Retinal pigment epithelial cell (primary cell): ENCODE results near the gene ANXA5.

Experiments used
- DNase-seq: peaks from one replicate; pipeline ENCODE4 v3.0.0-alpha.2; 2010; ENCODE audit warnings: low read depth
- H3K4me3 ChIP-seq: 2 replicates; pipeline ENCODE4 v1.5.1; 2011; ENCODE audit warnings: mild to moderate bottlenecking, low read length, control low read depth, moderate library complexity
- TF ChIP-seq, protein P1 (sequence below): conservative IDR thresholded peaks from 2 replicates; pipeline ENCODE4 v1.5.1; 2011; ENCODE audit warnings: low read depth, low read length, control low read depth, inconsistent platforms

Gene ANXA5

DNA sequence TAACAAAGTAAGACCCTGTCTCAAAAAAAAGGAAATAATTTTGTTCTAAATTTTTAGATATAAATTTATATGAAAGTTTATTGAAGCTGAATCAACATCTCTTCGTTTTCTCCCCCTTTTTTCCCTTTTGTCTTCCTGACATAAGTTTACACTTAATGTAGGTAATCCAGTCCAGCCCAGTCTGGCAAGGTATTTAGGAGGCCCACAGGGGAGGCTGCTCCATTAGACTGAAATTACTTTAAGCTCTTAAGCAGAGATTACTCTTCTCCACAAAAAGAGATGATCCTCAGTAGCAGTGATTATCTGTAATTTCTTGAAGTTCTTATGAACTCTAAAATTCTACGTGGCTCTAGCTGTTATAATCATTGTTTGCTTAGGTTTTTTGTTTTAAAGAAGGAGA, 46.0 kb downstream of the ANXA5 start:
- DNase-seq, result no peak
- H3K4me3 ChIP-seq, result no peak overlapping the region

DNA sequence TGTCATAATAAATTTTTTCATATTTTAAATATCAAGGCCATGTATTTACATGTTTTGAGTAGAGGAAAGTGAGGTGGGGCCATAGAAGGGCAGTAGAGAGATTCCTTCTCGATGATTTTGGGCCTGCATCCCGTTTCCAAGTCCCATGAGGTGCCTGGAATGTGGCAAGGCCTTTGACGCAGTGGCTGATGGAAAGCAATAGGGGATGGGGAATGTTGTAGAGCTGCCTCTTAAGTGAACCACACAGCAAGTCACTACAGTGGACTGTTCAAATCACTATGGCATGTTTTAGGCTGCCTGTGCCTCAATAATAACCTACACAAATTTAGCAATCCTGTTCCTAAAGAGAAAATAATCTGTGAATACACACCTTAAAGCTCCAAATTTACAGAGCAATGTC, 48.3 kb downstream of the ANXA5 start:
- no peak overlapping the region for H3K4me3 ChIP-seq
- TF ChIP-seq, protein P1, sequence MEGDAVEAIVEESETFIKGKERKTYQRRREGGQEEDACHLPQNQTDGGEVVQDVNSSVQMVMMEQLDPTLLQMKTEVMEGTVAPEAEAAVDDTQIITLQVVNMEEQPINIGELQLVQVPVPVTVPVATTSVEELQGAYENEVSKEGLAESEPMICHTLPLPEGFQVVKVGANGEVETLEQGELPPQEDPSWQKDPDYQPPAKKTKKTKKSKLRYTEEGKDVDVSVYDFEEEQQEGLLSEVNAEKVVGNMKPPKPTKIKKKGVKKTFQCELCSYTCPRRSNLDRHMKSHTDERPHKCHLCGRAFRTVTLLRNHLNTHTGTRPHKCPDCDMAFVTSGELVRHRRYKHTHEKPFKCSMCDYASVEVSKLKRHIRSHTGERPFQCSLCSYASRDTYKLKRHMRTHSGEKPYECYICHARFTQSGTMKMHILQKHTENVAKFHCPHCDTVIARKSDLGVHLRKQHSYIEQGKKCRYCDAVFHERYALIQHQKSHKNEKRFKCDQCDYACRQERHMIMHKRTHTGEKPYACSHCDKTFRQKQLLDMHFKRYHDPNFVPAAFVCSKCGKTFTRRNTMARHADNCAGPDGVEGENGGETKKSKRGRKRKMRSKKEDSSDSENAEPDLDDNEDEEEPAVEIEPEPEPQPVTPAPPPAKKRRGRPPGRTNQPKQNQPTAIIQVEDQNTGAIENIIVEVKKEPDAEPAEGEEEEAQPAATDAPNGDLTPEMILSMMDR, result no peak
- no peak for DNase-seq

More for the DNA sequence above, 46.0 kb downstream of the ANXA5 start:
- TF ChIP-seq, protein P1, result no peak

DNA sequence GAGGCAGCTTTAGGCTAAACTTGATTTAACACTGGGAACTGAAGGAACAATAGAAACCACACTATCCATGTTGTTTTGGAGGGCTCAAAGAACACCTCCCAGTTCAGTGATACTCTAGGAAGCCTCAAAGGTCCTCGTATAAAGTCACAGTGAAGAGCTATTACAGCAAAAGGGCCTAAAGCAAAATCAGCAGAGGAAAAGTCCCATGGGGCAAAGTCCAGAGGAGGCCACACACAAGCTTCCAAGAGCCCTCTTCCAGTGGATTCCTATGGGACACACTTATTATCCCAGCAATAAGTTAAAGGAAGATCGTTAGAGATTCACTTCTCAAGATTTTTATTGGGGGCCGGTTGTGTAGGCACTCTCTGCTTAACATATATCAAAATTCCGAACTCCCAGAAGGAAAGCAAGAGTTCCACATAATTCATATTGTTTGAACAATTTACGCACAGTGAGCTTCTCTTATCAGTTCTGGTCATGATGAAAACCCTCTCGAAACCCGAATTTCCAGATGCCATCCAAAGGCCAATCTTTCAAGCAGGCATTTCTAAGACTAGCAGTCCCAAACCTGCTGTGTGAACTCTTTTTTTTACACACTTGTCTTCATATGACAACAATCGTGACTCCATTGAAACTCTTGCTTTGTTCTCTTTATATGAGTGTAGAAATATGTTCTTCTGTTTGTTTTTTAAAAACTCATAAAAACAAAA, 53.7 kb downstream of the ANXA5 start:
- TF ChIP-seq, protein P1, result no peak
- no peak for DNase-seq
- no peak overlapping the region for H3K4me3 ChIP-seq

DNA sequence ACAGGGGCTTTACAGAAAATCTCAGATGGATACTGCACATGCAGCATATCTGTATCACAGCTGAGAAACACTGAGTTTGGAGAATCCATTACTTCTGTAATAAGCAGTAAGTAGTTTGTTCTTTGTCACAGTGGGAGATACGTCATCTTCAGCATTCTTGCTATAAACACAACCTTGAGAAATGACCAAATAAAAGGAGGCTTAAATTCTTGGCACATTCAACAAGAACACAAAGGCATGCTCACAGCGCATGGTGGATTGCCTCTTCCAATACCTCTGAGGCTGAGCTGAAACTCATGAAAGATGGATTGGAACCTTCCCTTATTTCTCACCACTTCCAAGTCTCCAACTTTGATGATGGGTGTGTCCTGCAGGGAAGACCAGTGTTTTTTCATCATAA, 54.5 kb downstream of the ANXA5 start:
- TF ChIP-seq, protein P1, result no peak
- no peak for DNase-seq
- no peak overlapping the region for H3K4me3 ChIP-seq

DNA sequence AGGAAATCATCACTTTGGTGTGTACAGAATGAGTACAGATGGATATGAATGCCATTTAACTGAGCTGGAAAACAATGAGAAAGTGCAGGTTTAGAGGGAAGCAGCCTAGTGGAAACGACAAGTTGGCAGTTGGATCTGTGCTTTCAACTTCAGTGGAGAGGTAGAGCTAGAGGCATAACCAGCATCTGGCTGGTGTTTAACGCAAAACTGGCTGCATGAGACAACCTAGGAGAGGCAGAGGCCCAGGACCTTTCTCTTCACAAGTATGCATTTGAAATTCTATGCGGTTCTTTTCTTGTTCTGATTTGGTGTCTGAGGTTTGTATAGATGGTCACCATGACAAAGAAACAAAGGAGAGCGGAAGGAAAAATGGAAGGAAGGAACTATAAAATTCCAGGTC, 63.1 kb downstream of the ANXA5 start:
- TF ChIP-seq, protein P1, result no peak
- no peak overlapping the region for H3K4me3 ChIP-seq
- DNase-seq, result no peak

DNA sequence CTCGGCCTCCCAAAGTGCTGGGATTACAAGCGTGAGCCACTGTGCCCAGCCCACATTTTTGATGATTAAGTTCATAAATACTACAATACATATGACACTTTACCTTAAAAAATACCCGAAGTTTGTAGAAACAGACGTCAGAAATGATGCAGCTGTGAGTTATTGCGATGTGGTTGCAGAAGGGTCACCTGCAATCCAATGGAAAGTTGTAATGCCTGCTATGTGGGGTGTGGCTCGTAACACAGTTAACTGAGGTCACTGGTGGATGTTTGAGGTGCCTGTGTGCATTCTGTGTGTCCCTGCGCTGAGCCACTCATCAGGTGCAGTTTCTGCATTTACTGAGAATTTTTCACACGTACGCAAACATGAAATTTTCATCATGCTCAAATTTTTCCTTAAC, 64.1 kb downstream of the ANXA5 start:
- TF ChIP-seq, protein P1, result no peak
- no peak for DNase-seq

More for the DNA sequence above, 64.1 kb downstream of the ANXA5 start:
- no peak overlapping the region for H3K4me3 ChIP-seq
